Activated naive CD4-positive, alpha-beta T cell treated with anti-CD3 and anti-CD28 coated beads for 36 hours (primary cell): ENCODE measurements around the gene RNF215. TPM values are rescaled to one million over a fixed set of nuclear protein-coding genes. Genes with fewer than 3 reads are reported as not detected.
"Not testable (repeated sequence)": the region's sequence is repeated elsewhere in the genome, so short reads cannot be mapped to it uniquely, and the experiment has no call there.

Experiments
- CTCF ChIA-PET: fragments of 350-600 bp; sonication (Branson Sonifier 250); formaldehyde crosslinking; loops from one replicate; lab custom pipeline; 2021; ENCODE audit warnings: antibody characterized with exemption; lab: Charles Lee
- DNase-seq: peaks from one replicate; pipeline ENCODE4 v3.0.0-alpha.2; 2020
- H3K27ac Mint-ChIP-seq: one replicate; pipeline ENCODE4 v1.8.0; 2021; ENCODE audit warnings: mild to moderate bottlenecking, mixed read lengths
- H3K27me3 Mint-ChIP-seq: one replicate; pipeline ENCODE4 v1.8.0; 2021; ENCODE audit warnings: low read depth, mixed read lengths
- H3K36me3 Mint-ChIP-seq: one replicate; pipeline ENCODE4 v1.8.0; 2021; ENCODE audit warnings: low read depth, mixed read lengths
- H3K4me1 Mint-ChIP-seq: one replicate; pipeline ENCODE4 v1.8.0; 2021; ENCODE audit warnings: low read depth, mixed read lengths
- H3K4me3 Mint-ChIP-seq: one replicate; pipeline ENCODE4 v1.8.0; 2021; ENCODE audit warnings: mild to moderate bottlenecking, moderate library complexity, mixed read lengths
- H3K9me3 Mint-ChIP-seq: one replicate; pipeline ENCODE4 v1.8.0; 2021; ENCODE audit warnings: mixed read lengths
- intact Hi-C: fragments of 100-400 bp; cut with micrococcal nuclease; formaldehyde crosslinking; loops from one replicate; pipeline ENCODE4 v1.15.1; 2023
- total RNA-seq, 2 experiments: library from RNA; stranded (reverse); gene quantifications; one replicate each; pipeline ENCODE4 v1.2.3, GENCODE V29; 2021

Gene RNF215
- total RNA-seq, 2 experiments from 2014 or later: 2.8 to 3.9 TPM

DNA sequence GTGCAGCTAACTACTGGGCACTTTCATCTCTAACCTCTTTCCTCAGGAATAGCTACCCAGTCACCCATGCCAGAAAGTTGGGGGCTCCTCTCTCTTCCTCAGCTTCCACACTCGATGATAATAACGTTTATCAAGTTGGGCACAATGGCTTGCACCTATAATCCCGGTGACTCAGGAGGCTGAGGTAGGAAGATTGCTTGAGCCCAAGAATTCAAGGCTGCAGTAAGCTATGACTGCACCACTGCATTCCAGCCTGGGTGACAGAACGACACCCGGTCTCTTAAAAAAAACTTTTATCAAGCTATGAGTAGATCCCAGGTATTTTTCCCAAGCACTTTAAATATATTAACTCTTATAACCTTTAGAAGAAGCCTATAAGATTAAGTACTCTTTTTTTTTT, 32.6 kb downstream of the RNF215 start:
- intact Hi-C loops: loop anchor here (5.0 kb wide), 1 partner anchor 238 kb away; the partner anchor contains the start of gene PES1
- CTCF ChIA-PET: interaction anchor here (0.6 to 1.2 kb wide), 3 partner anchors 30 to 91 kb away, joined by 3 to 4 read pairs (median 4); partner anchors contain the start of gene RNF215
- H3K36me3 Mint-ChIP-seq: peaks cover 41% of the 10 kb centered on the region

GRCh38 chr22:30351226-30351625, 36.0 kb downstream of the RNF215 start:
- no peak overlapping the region for H3K27ac Mint-ChIP-seq
- intact Hi-C loops: no loop called here
- no peak overlapping the region for H3K4me3 Mint-ChIP-seq

More for the DNA sequence above, 32.6 kb downstream of the RNF215 start:
- DNase-seq: no peak
- Mint-ChIP-seq H3K27ac (peak overlapping the region; percentile 68), H3K9me3 (no peaks in the 10 kb centered on the region), H3K4me1 (peaks cover 66% of the 10 kb centered on the region), H3K27me3 (no peaks in the 10 kb centered on the region), H3K4me3 (peak overlapping the region; percentile 46)

DNA sequence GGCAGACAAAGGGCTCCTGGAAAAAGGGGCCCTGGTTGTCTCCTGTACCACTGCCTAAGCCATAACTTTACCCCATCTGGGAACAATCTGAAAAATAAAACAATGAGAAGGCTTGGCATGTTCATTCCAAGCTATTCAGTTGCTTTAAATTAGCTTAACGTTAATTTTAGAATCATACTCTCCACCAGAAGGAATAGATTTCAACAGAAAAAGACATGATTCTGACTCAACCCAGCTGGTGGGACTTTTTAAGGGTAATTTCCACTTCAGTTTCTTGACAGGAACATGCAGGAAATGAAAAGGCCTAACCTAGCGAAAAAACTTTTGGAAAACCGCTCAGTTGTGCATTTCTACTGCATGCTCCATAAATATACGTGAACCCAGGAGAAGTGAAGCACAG, 38.4 kb downstream of the RNF215 start:
- peaks cover 79% of the 10 kb centered on the region for H3K4me1 Mint-ChIP-seq
- no peaks in the 10 kb centered on the region for H3K9me3 Mint-ChIP-seq
- H3K27me3 Mint-ChIP-seq: no peaks in the 10 kb centered on the region
- H3K4me3 Mint-ChIP-seq: peak overlapping the region; percentile 4
- peak overlapping the region; percentile 90 for H3K27ac Mint-ChIP-seq
- H3K36me3 Mint-ChIP-seq: peaks cover 70% of the 10 kb centered on the region
- intact Hi-C loops: no loop called here
- CTCF ChIA-PET: interaction anchor here (0.7 to 2.6 kb wide), 2 partner anchors 13 to 61 kb away, joined by 3 to 12 read pairs; no protein-coding TSS in a partner anchor
- DNase-seq: peak; percentile 29

More at GRCh38 chr22:30351226-30351625, 36.0 kb downstream of the RNF215 start:
- Mint-ChIP-seq H3K27me3 (no peaks in the 10 kb centered on the region), H3K36me3 (peaks cover 64% of the 10 kb centered on the region), H3K9me3 (no peaks in the 10 kb centered on the region), H3K4me1 (peaks cover 85% of the 10 kb centered on the region)
- CTCF ChIA-PET: interaction anchor here (0.7 kb wide), 1 partner anchor 320 kb away, joined by 3 read pairs; no protein-coding TSS in a partner anchor
- DNase-seq: no peak

DNA sequence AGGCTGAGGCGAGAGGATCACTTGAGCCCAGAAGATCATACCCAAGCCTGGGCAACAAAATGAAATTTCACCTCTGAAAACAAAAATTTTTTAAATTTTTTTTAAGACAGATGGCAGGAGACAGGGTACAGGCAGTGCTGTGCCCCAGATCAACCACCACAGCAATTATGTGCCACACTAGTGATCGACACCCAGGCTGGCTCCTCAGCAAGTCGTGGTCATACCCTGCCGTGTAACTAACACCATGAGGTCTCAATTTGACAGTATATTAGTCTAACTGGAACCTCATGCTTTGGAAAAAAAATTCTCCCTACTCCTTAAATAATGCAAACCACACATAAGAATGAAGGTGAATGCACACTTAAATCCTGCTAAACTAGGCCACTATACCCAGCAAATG, 38.8 kb downstream of the RNF215 start:
- no peak for DNase-seq
- no peaks in the 10 kb centered on the region for H3K27me3 Mint-ChIP-seq
- CTCF ChIA-PET: interaction anchor here (0.7 to 2.6 kb wide), 2 partner anchors 13 to 61 kb away, joined by 3 to 12 read pairs; no protein-coding TSS in a partner anchor
- intact Hi-C loops: no loop called here
- H3K9me3 Mint-ChIP-seq: no peaks in the 10 kb centered on the region
- H3K36me3 Mint-ChIP-seq: peaks cover 73% of the 10 kb centered on the region
- H3K27ac Mint-ChIP-seq: peak overlapping the region; percentile 90
- peak overlapping the region; percentile 4 for H3K4me3 Mint-ChIP-seq
- H3K4me1 Mint-ChIP-seq: peaks cover 75% of the 10 kb centered on the region

- intact Hi-C loops: loop anchor here (1.0 kb wide), 2 partner anchors 9 to 20 kb away; partner anchors contain the start of gene SF3A1
Observed at GRCh38 chr22:30347255-30347892, 39.8 kb downstream of the RNF215 start.

GRCh38 chr22:30344447-30345200, 42.6 kb downstream of the RNF215 start:
- H3K27me3 Mint-ChIP-seq: no peaks in the 10 kb centered on the region
- H3K36me3 Mint-ChIP-seq: peaks cover 70% of the 10 kb centered on the region
- peak overlapping the region; percentile 82 for H3K27ac Mint-ChIP-seq
- peak; percentile 16 for DNase-seq
- intact Hi-C loops: no loop called here
- H3K4me1 Mint-ChIP-seq: peaks cover 45% of the 10 kb centered on the region
- CTCF ChIA-PET: interaction anchor here (1.0 kb wide), 1 partner anchor 46 kb away, joined by 3 read pairs; no protein-coding TSS in a partner anchor
- H3K9me3 Mint-ChIP-seq: no peaks in the 10 kb centered on the region
- no peak overlapping the region for H3K4me3 Mint-ChIP-seq

More at GRCh38 chr22:30347255-30347892, 39.8 kb downstream of the RNF215 start:
- Mint-ChIP-seq H3K27me3 (no peaks in the 10 kb centered on the region), H3K4me1 (peaks cover 69% of the 10 kb centered on the region), H3K27ac (peak overlapping the region; percentile 90), H3K9me3 (no peaks in the 10 kb centered on the region), H3K4me3 (no peak overlapping the region), H3K36me3 (peaks cover 74% of the 10 kb centered on the region)
- peak; percentile 54 for DNase-seq
- CTCF ChIA-PET: interaction anchor here (1.0 kb wide), 1 partner anchor 60 kb away, joined by 3 read pairs; no protein-coding TSS in a partner anchor

DNA sequence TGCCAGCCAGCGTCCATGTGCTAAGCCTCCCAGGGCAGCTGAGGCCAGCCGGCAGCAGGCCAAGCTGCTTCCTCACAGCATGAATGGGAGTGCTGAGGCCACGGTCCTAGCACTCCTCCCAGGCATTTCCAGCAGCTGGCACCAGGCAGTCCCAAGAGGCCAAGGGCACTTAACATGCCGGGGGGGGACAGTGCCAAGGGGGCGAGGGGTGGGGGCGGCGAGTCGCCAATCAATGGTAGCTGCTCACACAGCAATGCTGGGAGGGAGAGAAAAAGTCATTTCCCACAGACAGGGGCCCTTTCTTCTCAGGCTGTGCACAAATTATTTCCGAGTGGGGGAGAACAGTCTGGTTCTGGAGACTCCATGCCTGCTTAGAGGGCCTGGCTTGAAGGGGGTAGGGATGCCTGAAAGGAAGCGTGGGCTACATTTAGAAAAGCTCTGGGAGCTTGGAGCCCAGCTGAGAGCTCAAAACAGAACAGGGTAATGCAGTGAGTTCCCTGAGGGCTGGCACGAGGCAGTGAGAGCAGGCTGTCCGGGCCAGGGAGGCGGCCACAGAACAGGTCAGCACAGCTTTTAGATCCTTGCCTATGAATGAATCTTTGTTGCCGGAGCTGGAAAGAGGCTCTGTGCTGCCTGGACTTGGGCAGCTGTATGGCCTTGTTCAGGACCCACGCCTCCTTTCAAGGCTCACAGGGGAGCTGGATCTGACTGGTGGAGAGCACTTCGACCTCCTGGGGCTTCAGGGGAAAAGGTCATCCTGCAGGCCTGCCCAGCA, 46.1 kb downstream of the RNF215 start:
- CTCF ChIA-PET: interaction anchor here (1.0 to 1.4 kb wide), 3 partner anchors 28 to 54 kb away, joined by 3 read pairs; no protein-coding TSS in a partner anchor
- peaks cover 15% of the 10 kb centered on the region for H3K4me1 Mint-ChIP-seq
- H3K36me3 Mint-ChIP-seq: peaks cover 74% of the 10 kb centered on the region
- no peaks in the 10 kb centered on the region for H3K27me3 Mint-ChIP-seq
- H3K9me3 Mint-ChIP-seq: no peaks in the 10 kb centered on the region
- no peak overlapping the region for H3K27ac Mint-ChIP-seq
- intact Hi-C loops: no loop called here
- no peak overlapping the region for H3K4me3 Mint-ChIP-seq
- no peak for DNase-seq

GRCh38 chr22:30338802-30339201, 48.4 kb downstream of the RNF215 start:
- Mint-ChIP-seq H3K4me3 (no peak overlapping the region), H3K27me3 (no peaks in the 10 kb centered on the region), H3K9me3 (no peaks in the 10 kb centered on the region), H3K36me3 (peaks cover 78% of the 10 kb centered on the region), H3K4me1 (peaks cover 25% of the 10 kb centered on the region), H3K27ac (no peak overlapping the region)
- DNase-seq: no peak
- CTCF ChIA-PET: no interaction called here
- intact Hi-C loops: no loop called here

DNA sequence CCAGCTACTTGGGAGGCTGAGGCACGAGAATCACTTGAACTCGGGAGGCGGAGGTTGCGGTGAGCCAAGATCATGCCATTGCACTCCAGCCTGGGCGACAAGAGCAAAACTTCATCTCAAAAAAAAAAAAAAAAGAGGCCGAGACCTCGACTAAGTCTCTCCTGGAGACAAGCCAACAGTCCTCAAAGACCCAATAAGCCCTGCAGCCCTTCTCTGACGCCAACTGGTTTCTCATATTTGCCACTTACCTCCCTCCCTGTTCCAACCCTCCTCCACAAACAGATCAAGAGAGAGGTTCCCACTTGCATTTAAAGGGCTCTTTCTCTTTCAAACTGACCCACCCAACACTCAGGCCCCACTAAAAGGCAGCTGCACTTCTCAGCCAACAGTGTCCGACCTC, 48.9 kb downstream of the RNF215 start:
- H3K9me3 Mint-ChIP-seq, CTCF ChIA-PET, H3K4me3 Mint-ChIP-seq, H3K27me3 Mint-ChIP-seq, intact Hi-C loops, DNase-seq, H3K27ac Mint-ChIP-seq: not testable (repeated sequence)
- Mint-ChIP-seq H3K4me1 (peaks cover 28% of the 10 kb centered on the region), H3K36me3 (peaks cover 78% of the 10 kb centered on the region)

GRCh38 chr22:30337461-30337778, 49.8 kb downstream of the RNF215 start:
- no peak overlapping the region for H3K4me3 Mint-ChIP-seq
- peaks cover 33% of the 10 kb centered on the region for H3K4me1 Mint-ChIP-seq
- no peak for DNase-seq
- CTCF ChIA-PET: interaction anchor here (0.6 kb wide), 1 partner anchor 49 kb away, joined by 3 read pairs; no protein-coding TSS in a partner anchor
- H3K27me3 Mint-ChIP-seq: no peaks in the 10 kb centered on the region
- H3K9me3 Mint-ChIP-seq: no peaks in the 10 kb centered on the region
- intact Hi-C loops: no loop called here
- H3K36me3 Mint-ChIP-seq: peaks cover 80% of the 10 kb centered on the region
- peak overlapping the region; percentile 36 for H3K27ac Mint-ChIP-seq

DNA sequence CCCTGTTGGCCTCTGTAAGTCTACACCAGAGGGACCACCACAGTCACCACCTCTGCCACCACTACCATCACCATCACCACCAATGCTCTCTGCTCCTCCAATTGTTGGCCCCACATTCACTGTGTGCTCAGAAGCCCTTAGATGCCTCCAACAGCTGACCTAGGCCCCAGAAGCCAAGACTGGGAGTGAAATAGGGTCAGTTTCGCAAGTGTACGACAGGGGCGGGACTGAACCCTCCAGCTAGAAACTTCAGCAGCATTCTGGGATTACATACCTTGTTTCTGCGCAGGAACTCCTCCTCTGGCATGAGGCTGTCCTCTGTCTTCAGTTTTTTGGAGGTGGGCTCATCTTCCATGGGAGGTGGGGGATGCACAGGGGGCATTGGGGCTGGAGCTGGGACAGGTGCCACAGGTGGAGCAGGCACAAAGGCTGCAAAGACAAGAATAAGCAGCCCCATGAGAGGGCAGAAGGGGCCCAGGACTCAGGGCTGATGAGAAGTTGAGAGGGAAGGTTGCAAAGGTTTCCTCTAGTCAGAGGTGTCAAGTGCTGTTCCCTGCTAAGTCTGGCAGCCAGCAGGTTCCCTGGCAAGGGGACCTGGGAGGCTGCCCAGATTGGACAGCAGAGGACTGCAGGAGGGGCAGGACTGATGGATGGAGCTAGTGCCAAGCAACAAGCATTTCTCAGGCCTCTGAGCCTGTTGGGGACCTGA, 50.3 kb downstream of the RNF215 start:
- intact Hi-C loops: no loop called here
- Mint-ChIP-seq H3K4me3 (no peak overlapping the region), H3K9me3 (no peaks in the 10 kb centered on the region), H3K36me3 (peaks cover 80% of the 10 kb centered on the region), H3K4me1 (peaks cover 33% of the 10 kb centered on the region), H3K27ac (peak overlapping the region; percentile 36), H3K27me3 (no peaks in the 10 kb centered on the region)
- DNase-seq: no peak
- CTCF ChIA-PET: interaction anchor here (1.3 kb wide), 1 partner anchor 48 kb away, joined by 8 read pairs; no protein-coding TSS in a partner anchor
